ENCODE measurements around the gene CROCC2. TPM values are rescaled to one million over a fixed set of nuclear protein-coding genes. Genes with fewer than 3 reads are reported as not detected.

The CROCC2 gene
- total and polyA plus RNA-seq, 2 experiments from 2014 or later, result not detected

GRCh38 chr2:240961910-240962299 lies 55.8 kb downstream of the CROCC2 start:
- Histone ChIP-seq H3K36me3 (no peaks in the 10 kb centered on the region), H3K27ac (no peak overlapping the region), H3K4me3 (no peak overlapping the region), H3K27me3 (no peaks in the 10 kb centered on the region), H3K4me1 (ENCODE audit: low read depth) (peaks cover 7% of the 10 kb centered on the region), H3K9me3 (ENCODE audit: low read depth) (no peaks in the 10 kb centered on the region)
- no peak for TF ChIP-seq CTCF (IDR thresholded peaks at IDR 0.05; ENCODE audit: low read depth, low read length)
- DNase-seq (ENCODE audit: low read depth in 1 of 2, low spot score in 1 of 2), result peak in 1 of 2 donors; percentile 16

GRCh38 chr2:240962300-240963064 lies 56.3 kb downstream of the CROCC2 start:
- peak in 1 of 2 donors; percentile 55 for DNase-seq (ENCODE audit: low read depth in 1 of 2, low spot score in 1 of 2)
- peaks cover 7% of the 10 kb centered on the region for H3K4me1 ChIP-seq (ENCODE audit: low read depth)
- no peak overlapping the region for H3K4me3 ChIP-seq
- H3K27ac ChIP-seq, result no peak overlapping the region
- TF ChIP-seq CTCF (IDR thresholded peaks at IDR 0.05; ENCODE audit: low read depth, low read length), result no peak
- no peaks in the 10 kb centered on the region for H3K9me3 ChIP-seq (ENCODE audit: low read depth)
- no peaks in the 10 kb centered on the region for H3K27me3 ChIP-seq
- H3K36me3 ChIP-seq, result no peaks in the 10 kb centered on the region

GRCh38 chr2:240963065-240963867 lies 57.1 kb downstream of the CROCC2 start:
- H3K9me3 ChIP-seq (ENCODE audit: low read depth), result no peaks in the 10 kb centered on the region
- H3K4me1 ChIP-seq (ENCODE audit: low read depth), result peaks cover 7% of the 10 kb centered on the region
- H3K4me3 ChIP-seq, result no peak overlapping the region
- H3K27ac ChIP-seq, result no peak overlapping the region
- no peaks in the 10 kb centered on the region for H3K27me3 ChIP-seq
- no peaks in the 10 kb centered on the region for H3K36me3 ChIP-seq
- no peak for DNase-seq (ENCODE audit: low read depth in 1 of 2, low spot score in 1 of 2)
- no peak for TF ChIP-seq CTCF (IDR thresholded peaks at IDR 0.05; ENCODE audit: low read depth, low read length)

GRCh38 chr2:240963868-240964703 lies 58.0 kb downstream of the CROCC2 start:
- TF ChIP-seq CTCF (IDR thresholded peaks at IDR 0.05; ENCODE audit: low read depth, low read length), result no peak
- Histone ChIP-seq H3K36me3 (no peaks in the 10 kb centered on the region), H3K27ac (no peak overlapping the region), H3K4me3 (no peak overlapping the region), H3K9me3 (ENCODE audit: low read depth) (no peaks in the 10 kb centered on the region), H3K4me1 (ENCODE audit: low read depth) (peaks cover 7% of the 10 kb centered on the region), H3K27me3 (no peaks in the 10 kb centered on the region)
- no peak for DNase-seq (ENCODE audit: low read depth in 1 of 2, low spot score in 1 of 2)

GRCh38 chr2:240964704-240965295 lies 58.7 kb downstream of the CROCC2 start:
- no peaks in the 10 kb centered on the region for H3K9me3 ChIP-seq (ENCODE audit: low read depth)
- no peak overlapping the region for H3K27ac ChIP-seq
- peaks cover 7% of the 10 kb centered on the region for H3K4me1 ChIP-seq (ENCODE audit: low read depth)
- DNase-seq (ENCODE audit: low read depth in 1 of 2, low spot score in 1 of 2), result no peak
- H3K36me3 ChIP-seq, result no peaks in the 10 kb centered on the region
- no peaks in the 10 kb centered on the region for H3K27me3 ChIP-seq
- H3K4me3 ChIP-seq, result no peak overlapping the region
- TF ChIP-seq CTCF (IDR thresholded peaks at IDR 0.05; ENCODE audit: low read depth, low read length), result no peak
